Lung (tissue), 12 donors: ENCODE data around the gene GP5. TPM values are rescaled to one million over a fixed set of nuclear protein-coding genes. Genes with fewer than 3 reads are reported as not detected.

Experiments
- ATAC-seq: fragments of 200-7000 bp; cut with Tn5 transposase; one replicate; pipeline ENCODE4 v1.9.1; 2020; ENCODE audit warnings: moderate number of reproducible peaks; ENCODE audit not compliant: insufficient read depth, low FRiP score
- DNase-seq, 3 donors: peaks; one replicate each; pipeline ENCODE4 v3.0.0-alpha.2; 2013 to 2017
- H3K27ac ChIP-seq, 2 donors: one replicate each; pipeline ENCODE4 v1.5.1; 2013; ENCODE audit warnings: mild to moderate bottlenecking in 2 of 2, moderate library complexity in 2 of 2, control low read depth in 1 of 2, inconsistent platforms in 1 of 2, low read depth in 1 of 2, low read length in 1 of 2
- H3K27me3 ChIP-seq, 3 donors: one replicate each; pipeline ENCODE4 v1.5.1; 2013; ENCODE audit warnings: low read length in 2 of 3; ENCODE audit not compliant: control insufficient read depth in 3 of 3, insufficient read depth in 3 of 3
- H3K36me3 ChIP-seq, 4 donors: one replicate each; pipeline ENCODE4 v1.5.1; 2013; ENCODE audit warnings: low read length in 4 of 4, mild to moderate bottlenecking in 1 of 4, moderate library complexity in 1 of 4; ENCODE audit not compliant: control insufficient read depth in 4 of 4, insufficient read depth in 4 of 4
- H3K4me1 ChIP-seq, 5 donors: one replicate each; pipeline ENCODE4 v1.5.1; 2013; ENCODE audit warnings: low read length in 5 of 5, mild to moderate bottlenecking in 2 of 5, moderate library complexity in 1 of 5; ENCODE audit not compliant: control insufficient read depth in 5 of 5, insufficient read depth in 5 of 5
- H3K4me3 ChIP-seq: one replicate; pipeline ENCODE4 v1.5.1; 2013; ENCODE audit warnings: mild to moderate bottlenecking, control low read depth, moderate library complexity
- H3K9ac ChIP-seq, 2 donors: one replicate each; pipeline ENCODE4 v1.5.1; 2013; ENCODE audit warnings: low read length in 2 of 2, control low read depth in 1 of 2; ENCODE audit not compliant: insufficient read depth in 1 of 2
- H3K9me3 ChIP-seq, 4 donors: one replicate each; pipeline ENCODE4 v1.5.1; 2013; ENCODE audit warnings: low read length in 3 of 4, mild to moderate bottlenecking in 1 of 4, moderate library complexity in 1 of 4; ENCODE audit not compliant: control insufficient read depth in 4 of 4, insufficient read depth in 3 of 4
- CTCF ChIP-seq: IDR thresholded peaks from 2 replicates; pipeline ENCODE4 v1.5.1; 2012; ENCODE audit warnings: mild to moderate bottlenecking; ENCODE audit errors: control extremely low read depth, extremely low read depth
- WGBS, 2 donors: extraction: QIAGEN DNeasy Blood & Tissue Kit; methylation state at CpG; one replicate each; pipeline ENCODE4 v1.1.7; 2013; 5-methylcytosine and 5-hydroxymethylcytosine counted together
- polyA plus RNA-seq, 2 donors: library from polyadenylated mRNA; stranded (reverse); fragments of 200-250 nt; gene quantifications; one replicate each; pipeline ENCODE4 v1.2.1, GENCODE V29; 2013
- total RNA-seq, 2 donors: library from RNA; depleted of rRNA in 1 of 2; stranded (reverse); fragments of >200 nt in 1 of 2; gene quantifications; one replicate each; pipeline ENCODE4 v1.2.1, GENCODE V29; 2014 to 2021
- donor health status: control.
- donor health status: control.
- donor health status: Bipolar disorder and iron deficiency.
- donor health status: healthy.
- donor health status: DM: yes; HTN: yes; CAD: no.

Gene GP5
- total and polyA plus RNA-seq, 4 donors = 0.06 to 1.1 (median 0.37) TPM

- TF ChIP-seq CTCF = no peak
- Histone ChIP-seq H3K36me3 (peaks cover 11 to 25% (median 15%) of the 10 kb centered on the region in 4 donors), H3K9me3 (no peaks in the 10 kb centered on the region), H3K27me3 (no peaks in the 10 kb centered on the region), H3K9ac (no peak overlapping the region), H3K4me3 (no peak overlapping the region), H3K4me1 (no peaks in the 10 kb centered on the region), H3K27ac (no peak overlapping the region)
- DNase-seq = no peak
- WGBS, 2 donors = 95 to 97% methylated on average over 7 of the region's 7 CpGs
- no peak for ATAC-seq
Measured at GRCh38 chr3:194424953-194425352, 25.9 kb upstream of the GP5 start.

- Histone ChIP-seq H3K36me3 (peaks cover 9 to 25% (median 12%) of the 10 kb centered on the region in 4 donors), H3K27me3 (no peaks in the 10 kb centered on the region)
- WGBS, 2 donors = 96 to 100% methylated on average over 1 of the region's 1 CpG
Measured at GRCh38 chr3:194424373-194424772, 25.3 kb upstream of the GP5 start.

GRCh38 chr3:194423317-194423716 is 24.3 kb upstream of the GP5 start:
- H3K9ac ChIP-seq = no peak overlapping the region
- no peaks in the 10 kb centered on the region for H3K27me3 ChIP-seq
- WGBS, 2 donors = 81 to 89% methylated on average over 3 of the region's 3 CpGs
- no peak overlapping the region for H3K4me3 ChIP-seq
- TF ChIP-seq CTCF = no peak
- H3K36me3 ChIP-seq = peaks cover 11 to 26% (median 16%) of the 10 kb centered on the region in 4 donors
- ATAC-seq = no peak
- DNase-seq = no peak
- no peaks in the 10 kb centered on the region for H3K9me3 ChIP-seq
- no peaks in the 10 kb centered on the region for H3K4me1 ChIP-seq
- H3K27ac ChIP-seq = no peak overlapping the region

More at GRCh38 chr3:194424373-194424772, 25.3 kb upstream of the GP5 start:
- DNase-seq (no peak), ATAC-seq (no peak)
- Histone ChIP-seq H3K9me3 (no peaks in the 10 kb centered on the region), H3K9ac (no peak overlapping the region), H3K4me3 (no peak overlapping the region), H3K27ac (no peak overlapping the region), H3K4me1 (no peaks in the 10 kb centered on the region)
- no peak for TF ChIP-seq CTCF

- ATAC-seq = no peak
- Histone ChIP-seq H3K9me3 (no peaks in the 10 kb centered on the region), H3K4me1 (no peaks in the 10 kb centered on the region), H3K27ac (no peak overlapping the region), H3K9ac (no peak overlapping the region), H3K27me3 (no peaks in the 10 kb centered on the region), H3K36me3 (peaks cover 11 to 26% (median 15%) of the 10 kb centered on the region in 4 donors), H3K4me3 (no peak overlapping the region)
- TF ChIP-seq CTCF = no peak
- no peak for DNase-seq
Measured at GRCh38 chr3:194422188-194422587, 23.1 kb upstream of the GP5 start.
